ENCODE results near the gene AKAP13.

Gene AKAP13

DNA sequence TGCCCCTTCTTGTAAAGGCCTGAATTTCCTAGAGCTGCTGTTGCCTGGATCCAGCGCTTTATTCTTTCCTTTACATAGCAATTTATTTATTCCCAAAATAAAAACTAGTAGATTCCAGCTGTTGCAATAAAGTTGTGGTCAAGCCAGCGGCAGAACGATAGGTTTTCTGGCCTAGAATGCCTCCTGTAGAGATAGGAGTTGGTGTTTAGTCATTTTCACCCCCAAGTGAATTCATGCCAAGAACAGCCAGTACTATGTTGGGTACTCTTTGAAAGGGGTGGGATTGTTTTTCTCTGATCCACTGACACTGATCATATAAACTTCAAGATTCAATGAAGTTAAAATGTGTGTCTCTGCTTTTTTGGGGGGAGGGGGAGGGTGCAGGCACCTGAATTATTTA lies 344.6 kb downstream of the AKAP13 start:
- Histone ChIP-seq H3K9me3 (ENCODE audit: control insufficient read depth, insufficient read depth, low read length) (no peaks in the 10 kb centered on the region), H3K27me3 (ENCODE audit: control insufficient read depth, insufficient read depth, low read length) (no peaks in the 10 kb centered on the region), H3K27ac (ENCODE audit: low read length) (no peak overlapping the region), H3K4me1 (ENCODE audit: control insufficient read depth, insufficient read depth, low read length) (no peaks in the 10 kb centered on the region), H3K36me3 (ENCODE audit: control insufficient read depth, insufficient read depth, low read length) (peaks cover 7% of the 10 kb centered on the region; the same call in 1 of the 2 replicates), H3K4me3 (ENCODE audit: low read length) (no peak overlapping the region)
- DNase-seq (ENCODE audit: low read depth, low spot score), result no peak
- WGBS (ENCODE audit: insufficient coverage, insufficient read length), result no CpG with 5 or more reads among the region's 3 CpGs

DNA sequence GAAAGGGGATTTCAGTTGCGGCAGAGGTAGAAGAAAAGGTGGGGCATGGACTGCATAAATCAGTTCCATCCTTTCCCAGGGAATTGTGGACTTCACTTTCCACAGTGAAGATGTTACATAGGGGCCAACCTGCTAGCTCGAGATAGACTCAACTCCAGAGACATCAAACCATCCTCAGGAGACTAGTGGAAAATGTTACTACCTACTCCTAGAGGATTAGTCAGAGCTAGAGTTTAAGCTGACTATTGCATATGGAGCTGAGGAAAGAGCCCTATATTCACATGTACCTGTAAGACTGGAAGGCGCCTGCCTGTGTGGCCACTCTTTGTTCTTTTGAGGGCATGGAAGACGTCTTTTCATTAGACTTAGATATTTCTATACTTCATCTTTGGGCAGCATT lies 345.2 kb downstream of the AKAP13 start:
- no peak for DNase-seq (ENCODE audit: low read depth, low spot score)
- no peaks in the 10 kb centered on the region for H3K9me3 ChIP-seq (ENCODE audit: control insufficient read depth, insufficient read depth, low read length)
- H3K4me1 ChIP-seq (ENCODE audit: control insufficient read depth, insufficient read depth, low read length), result no peaks in the 10 kb centered on the region
- H3K36me3 ChIP-seq (ENCODE audit: control insufficient read depth, insufficient read depth, low read length), result peaks cover 7% of the 10 kb centered on the region; the same call in 1 of the 2 replicates
- H3K27me3 ChIP-seq (ENCODE audit: control insufficient read depth, insufficient read depth, low read length), result no peaks in the 10 kb centered on the region
- H3K4me3 ChIP-seq (ENCODE audit: low read length), result no peak overlapping the region
- WGBS (ENCODE audit: insufficient coverage, insufficient read length), result no CpG with 5 or more reads among the region's 4 CpGs
- no peak overlapping the region for H3K27ac ChIP-seq (ENCODE audit: low read length)

DNA sequence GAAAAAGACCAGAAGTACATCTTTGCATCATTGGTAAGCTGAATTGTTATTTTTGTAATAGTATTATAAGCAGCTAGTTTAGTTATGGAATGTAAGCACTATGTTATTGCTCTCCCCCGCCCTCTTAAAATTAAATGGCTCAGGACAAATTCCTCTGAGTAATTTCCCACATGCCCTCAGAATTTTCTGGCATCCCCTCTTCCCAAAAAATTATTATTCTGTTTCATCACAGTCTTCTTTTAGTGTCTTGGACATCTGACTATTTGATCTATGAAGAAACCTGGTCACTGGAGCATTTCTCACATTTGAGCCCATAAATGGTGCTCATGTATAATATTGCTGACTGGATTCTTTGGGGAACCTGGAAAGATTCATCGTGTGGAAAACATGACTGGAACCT lies 346.1 kb downstream of the AKAP13 start:
- no peaks in the 10 kb centered on the region for H3K9me3 ChIP-seq (ENCODE audit: control insufficient read depth, insufficient read depth, low read length)
- no peaks in the 10 kb centered on the region for H3K27me3 ChIP-seq (ENCODE audit: control insufficient read depth, insufficient read depth, low read length)
- no peaks in the 10 kb centered on the region for H3K4me1 ChIP-seq (ENCODE audit: control insufficient read depth, insufficient read depth, low read length)
- no peak overlapping the region for H3K4me3 ChIP-seq (ENCODE audit: low read length)
- no peak overlapping the region for H3K27ac ChIP-seq (ENCODE audit: low read length)
- H3K36me3 ChIP-seq (ENCODE audit: control insufficient read depth, insufficient read depth, low read length), result peaks cover 7% of the 10 kb centered on the region; the same call in 1 of the 2 replicates
- WGBS (ENCODE audit: insufficient coverage, insufficient read length), result no CpG with 5 or more reads among the region's 2 CpGs
- DNase-seq (ENCODE audit: low read depth, low spot score), result no peak

DNA sequence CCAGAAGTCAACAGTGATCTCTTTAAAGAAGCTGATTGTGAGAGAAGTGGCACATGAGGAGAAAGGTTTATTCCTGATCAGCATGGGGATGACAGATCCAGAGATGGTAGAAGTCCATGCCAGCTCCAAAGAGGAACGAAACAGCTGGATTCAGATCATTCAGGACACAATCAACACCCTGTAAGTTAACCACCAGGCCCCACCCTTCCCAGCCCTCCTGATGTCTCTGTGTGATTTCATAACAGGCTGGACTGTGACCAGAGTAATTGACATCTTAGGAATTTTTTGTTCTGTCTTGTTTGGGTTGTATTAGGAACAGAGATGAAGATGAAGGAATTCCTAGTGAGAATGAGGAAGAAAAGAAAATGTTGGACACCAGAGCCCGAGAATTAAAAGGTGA lies 346.7 kb downstream of the AKAP13 start:
- Histone ChIP-seq H3K4me3 (ENCODE audit: low read length) (no peak overlapping the region), H3K36me3 (ENCODE audit: control insufficient read depth, insufficient read depth, low read length) (peaks cover 7% of the 10 kb centered on the region; the same call in 1 of the 2 replicates), H3K27me3 (ENCODE audit: control insufficient read depth, insufficient read depth, low read length) (no peaks in the 10 kb centered on the region), H3K27ac (ENCODE audit: low read length) (no peak overlapping the region), H3K4me1 (ENCODE audit: control insufficient read depth, insufficient read depth, low read length) (no peaks in the 10 kb centered on the region), H3K9me3 (ENCODE audit: control insufficient read depth, insufficient read depth, low read length) (no peaks in the 10 kb centered on the region)
- DNase-seq (ENCODE audit: low read depth, low spot score), result no peak
- WGBS (ENCODE audit: insufficient coverage, insufficient read length), result no CpG with 5 or more reads among the region's 2 CpGs

DNA sequence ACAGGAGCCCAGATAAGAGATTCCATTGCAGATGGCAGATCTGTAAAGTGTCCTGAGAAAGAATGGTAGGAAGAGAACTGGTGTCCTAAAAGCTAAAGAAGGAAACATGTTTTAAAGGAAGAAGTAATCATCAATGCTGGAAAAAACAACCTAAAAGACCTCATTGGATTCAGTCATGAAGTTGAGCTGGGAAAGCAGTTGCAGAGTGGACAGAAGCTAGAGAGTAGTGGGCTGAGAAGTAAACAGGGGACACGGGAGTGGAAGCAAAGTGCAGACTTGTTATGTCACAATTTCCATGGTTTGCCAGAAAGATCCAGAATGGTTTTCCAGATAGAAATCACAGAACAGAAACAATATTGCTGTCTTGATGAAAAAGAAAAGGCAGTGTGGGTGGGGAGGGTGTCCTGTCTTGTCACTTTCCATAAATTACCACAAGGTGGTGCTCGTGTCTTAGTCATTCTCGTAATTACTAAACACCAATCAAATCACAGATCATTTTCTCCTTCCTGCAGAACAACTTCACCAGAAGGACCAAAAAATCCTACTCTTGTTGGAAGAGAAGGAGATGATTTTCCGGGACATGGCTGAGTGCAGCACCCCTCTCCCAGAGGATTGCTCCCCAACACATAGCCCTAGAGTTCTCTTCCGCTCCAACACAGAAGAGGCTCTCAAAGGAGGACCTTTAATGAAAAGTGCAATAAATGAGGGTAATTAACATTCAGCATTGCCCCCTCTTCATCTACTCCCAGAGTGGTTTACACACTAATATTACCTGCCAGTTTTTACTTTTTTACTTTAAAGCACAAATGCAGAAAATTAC lies 349.8 kb downstream of the AKAP13 start:
- peak; percentile 52 for DNase-seq (ENCODE audit: low read depth, low spot score)
- H3K9me3 ChIP-seq (ENCODE audit: control insufficient read depth, insufficient read depth, low read length), result peaks cover 2% of the 10 kb centered on the region
- no CpG with 5 or more reads among the region's 5 CpGs for WGBS (ENCODE audit: insufficient coverage, insufficient read length)
- no peaks in the 10 kb centered on the region for H3K27me3 ChIP-seq (ENCODE audit: control insufficient read depth, insufficient read depth, low read length)
- peaks cover 11% of the 10 kb centered on the region; the same call in 1 of the 2 replicates for H3K36me3 ChIP-seq (ENCODE audit: control insufficient read depth, insufficient read depth, low read length)
- H3K4me3 ChIP-seq (ENCODE audit: low read length), result no peak overlapping the region
- no peaks in the 10 kb centered on the region for H3K4me1 ChIP-seq (ENCODE audit: control insufficient read depth, insufficient read depth, low read length)
- no peak overlapping the region for H3K27ac ChIP-seq (ENCODE audit: low read length)

DNA sequence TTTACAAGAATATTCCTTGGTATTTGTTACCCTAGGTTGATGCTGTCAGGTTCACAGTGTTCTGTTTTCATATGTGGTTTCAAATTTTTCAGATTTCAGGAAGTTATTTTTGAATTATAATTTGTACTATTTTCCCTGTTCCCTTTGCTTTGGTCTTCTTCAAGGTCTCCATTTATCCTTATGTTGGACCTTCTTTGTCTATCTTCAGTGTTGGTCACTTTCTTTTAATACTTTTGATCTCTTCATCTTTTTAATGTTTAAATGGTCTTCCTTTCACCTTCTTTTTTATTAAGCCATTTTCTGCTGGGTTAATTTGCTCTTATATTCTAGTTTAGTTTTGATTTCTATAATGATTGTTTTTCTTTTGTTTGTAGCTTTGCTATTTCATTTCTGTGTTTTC lies 353.0 kb downstream of the AKAP13 start:
- H3K4me3 ChIP-seq (ENCODE audit: low read length), result no peak overlapping the region
- peaks cover 4% of the 10 kb centered on the region; the same call in 1 of the 2 replicates for H3K36me3 ChIP-seq (ENCODE audit: control insufficient read depth, insufficient read depth, low read length)

DNA sequence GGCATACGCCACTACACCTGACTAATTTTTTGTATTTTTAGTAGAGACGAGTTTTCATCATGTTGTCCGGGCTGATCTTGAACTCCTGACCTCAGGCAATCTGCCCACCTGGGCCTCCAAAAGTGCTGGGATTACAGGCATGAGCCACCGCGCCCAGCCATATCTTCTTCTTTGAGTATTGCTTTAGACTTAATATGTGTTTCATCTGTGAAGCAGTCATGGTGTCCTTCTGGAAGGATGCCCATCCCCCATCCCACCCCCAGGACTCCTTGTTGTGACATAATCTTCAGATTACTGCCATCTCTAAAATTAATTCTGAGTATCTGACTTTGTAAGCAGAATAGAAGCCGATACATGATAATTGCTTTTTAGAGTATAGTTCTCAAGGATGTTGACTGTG lies 356.7 kb downstream of the AKAP13 start:
- Histone ChIP-seq H3K27ac (ENCODE audit: low read length) (no peak overlapping the region), H3K4me1 (ENCODE audit: control insufficient read depth, insufficient read depth, low read length) (no peaks in the 10 kb centered on the region), H3K9me3 (ENCODE audit: control insufficient read depth, insufficient read depth, low read length) (peaks cover 2% of the 10 kb centered on the region), H3K36me3 (ENCODE audit: control insufficient read depth, insufficient read depth, low read length) (peaks cover 4% of the 10 kb centered on the region; the same call in 1 of the 2 replicates), H3K27me3 (ENCODE audit: control insufficient read depth, insufficient read depth, low read length) (no peaks in the 10 kb centered on the region), H3K4me3 (ENCODE audit: low read length) (no peak overlapping the region)
- no peak for DNase-seq (ENCODE audit: low read depth, low spot score)
- no CpG with 5 or more reads among the region's 6 CpGs for WGBS (ENCODE audit: insufficient coverage, insufficient read length)

More for the DNA sequence above, 353.0 kb downstream of the AKAP13 start:
- H3K27ac ChIP-seq (ENCODE audit: low read length), result no peak overlapping the region
- no peaks in the 10 kb centered on the region for H3K27me3 ChIP-seq (ENCODE audit: control insufficient read depth, insufficient read depth, low read length)
- no peaks in the 10 kb centered on the region for H3K4me1 ChIP-seq (ENCODE audit: control insufficient read depth, insufficient read depth, low read length)
- H3K9me3 ChIP-seq (ENCODE audit: control insufficient read depth, insufficient read depth, low read length), result peaks cover 2% of the 10 kb centered on the region
- no peak for DNase-seq (ENCODE audit: low read depth, low spot score)

DNA sequence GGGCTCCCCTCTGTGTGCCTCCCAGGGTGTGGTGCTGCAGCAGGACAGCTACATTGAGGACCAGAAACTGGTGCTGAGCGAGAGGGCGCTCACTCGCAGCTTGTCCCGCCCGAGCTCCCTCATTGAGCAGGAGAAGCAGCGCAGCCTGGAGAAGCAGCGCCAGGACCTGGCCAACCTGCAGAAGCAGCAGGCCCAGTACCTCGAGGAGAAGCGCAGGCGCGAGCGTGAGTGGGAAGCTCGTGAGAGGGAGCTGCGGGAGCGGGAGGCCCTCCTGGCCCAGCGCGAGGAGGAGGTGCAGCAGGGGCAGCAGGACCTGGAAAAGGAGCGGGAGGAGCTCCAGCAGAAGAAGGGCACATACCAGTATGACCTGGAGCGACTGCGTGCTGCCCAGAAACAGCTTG lies 360.6 kb downstream of the AKAP13 start:
- DNase-seq (ENCODE audit: low read depth, low spot score), result no peak
- Histone ChIP-seq H3K27me3 (ENCODE audit: control insufficient read depth, insufficient read depth, low read length) (no peaks in the 10 kb centered on the region), H3K27ac (ENCODE audit: low read length) (no peak overlapping the region), H3K4me1 (ENCODE audit: control insufficient read depth, insufficient read depth, low read length) (no peaks in the 10 kb centered on the region), H3K36me3 (ENCODE audit: control insufficient read depth, insufficient read depth, low read length) (peaks cover 8% of the 10 kb centered on the region; the same call in 1 of the 2 replicates), H3K4me3 (ENCODE audit: low read length) (no peak overlapping the region), H3K9me3 (ENCODE audit: control insufficient read depth, insufficient read depth, low read length) (no peaks in the 10 kb centered on the region)
- no CpG with 5 or more reads among the region's 20 CpGs for WGBS (ENCODE audit: insufficient coverage, insufficient read length)

DNA sequence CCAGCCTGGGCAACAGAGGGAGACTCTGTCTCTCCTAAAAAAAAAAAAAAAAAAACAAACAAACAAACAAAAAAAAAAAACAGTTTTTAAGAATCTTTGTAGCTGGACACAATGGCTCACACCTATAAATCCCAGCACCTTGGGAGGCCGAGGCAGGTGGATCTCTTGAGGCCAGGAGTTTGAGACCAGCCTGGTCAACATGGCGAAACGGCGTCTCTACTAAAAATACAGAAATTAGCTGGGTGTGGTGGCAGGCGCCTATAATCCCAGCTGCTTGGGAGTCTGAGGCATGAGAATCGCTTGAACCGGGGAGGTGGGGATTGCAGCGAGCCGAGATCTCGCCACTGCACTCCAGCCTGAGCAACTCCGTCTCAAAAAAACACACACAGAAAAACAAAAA lies 361.3 kb downstream of the AKAP13 start:
- no peaks in the 10 kb centered on the region for H3K4me1 ChIP-seq (ENCODE audit: control insufficient read depth, insufficient read depth, low read length)
- no peak for DNase-seq (ENCODE audit: low read depth, low spot score)
- H3K4me3 ChIP-seq (ENCODE audit: low read length), result no peak overlapping the region
- H3K9me3 ChIP-seq (ENCODE audit: control insufficient read depth, insufficient read depth, low read length), result no peaks in the 10 kb centered on the region
- no CpG with 5 or more reads among the region's 11 CpGs for WGBS (ENCODE audit: insufficient coverage, insufficient read length)
- peaks cover 8% of the 10 kb centered on the region; the same call in 1 of the 2 replicates for H3K36me3 ChIP-seq (ENCODE audit: control insufficient read depth, insufficient read depth, low read length)
- no peak overlapping the region for H3K27ac ChIP-seq (ENCODE audit: low read length)
- H3K27me3 ChIP-seq (ENCODE audit: control insufficient read depth, insufficient read depth, low read length), result no peaks in the 10 kb centered on the region

DNA sequence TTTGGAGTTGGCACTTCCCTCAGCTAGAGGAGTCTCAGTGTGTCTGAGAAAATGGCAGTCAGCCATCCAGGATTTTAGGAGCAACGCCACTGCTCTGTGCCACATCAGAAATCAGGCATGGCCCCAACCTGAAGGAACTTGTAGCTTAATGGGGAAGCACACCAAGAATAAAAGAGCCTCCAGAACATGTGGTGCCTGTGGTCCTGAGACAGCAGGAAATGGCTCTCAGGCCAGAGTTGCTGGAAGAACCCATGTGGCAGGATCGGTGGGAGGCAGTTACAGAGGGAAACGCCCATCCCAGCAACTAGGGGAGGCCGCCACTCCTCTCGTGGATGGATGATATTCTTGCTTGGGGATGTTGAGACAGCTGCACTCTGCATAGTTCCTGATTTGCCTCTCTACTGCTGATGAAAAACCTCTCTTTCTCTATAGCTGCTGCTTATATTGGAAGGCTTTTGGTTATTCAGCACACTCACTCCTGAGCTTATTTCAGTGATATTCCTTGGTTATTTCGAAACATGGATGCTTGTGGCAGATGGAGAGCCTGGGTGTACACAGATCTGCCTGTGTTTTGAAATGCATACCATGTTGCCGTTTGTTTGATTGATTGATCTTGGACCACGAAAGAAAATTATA lies 361.9 kb downstream of the AKAP13 start:
- Histone ChIP-seq H3K4me1 (ENCODE audit: control insufficient read depth, insufficient read depth, low read length) (no peaks in the 10 kb centered on the region), H3K4me3 (ENCODE audit: low read length) (no peak overlapping the region), H3K27me3 (ENCODE audit: control insufficient read depth, insufficient read depth, low read length) (no peaks in the 10 kb centered on the region), H3K36me3 (ENCODE audit: control insufficient read depth, insufficient read depth, low read length) (peaks cover 8% of the 10 kb centered on the region; the same call in 1 of the 2 replicates), H3K9me3 (ENCODE audit: control insufficient read depth, insufficient read depth, low read length) (no peaks in the 10 kb centered on the region), H3K27ac (ENCODE audit: low read length) (no peak overlapping the region)
- no peak for DNase-seq (ENCODE audit: low read depth, low spot score)
- no CpG with 5 or more reads among the region's 8 CpGs for WGBS (ENCODE audit: insufficient coverage, insufficient read length)

Data from iPS DF 6.9 (cell line).